ENCODE results near the gene TBC1D22A.

The TBC1D22A gene

GRCh38 chr22:46947516-46948257 lies 185.2 kb downstream of the TBC1D22A start:
- Histone ChIP-seq H3K36me3 (ENCODE audit: insufficient read depth, low read length) (no peaks in the 10 kb centered on the region), H3K27me3 (ENCODE audit: insufficient read depth, low read length) (no peaks in the 10 kb centered on the region), H3K9me3 (ENCODE audit: low read length) (peaks cover 2% of the 10 kb centered on the region), H3K4me3 (ENCODE audit: low read length) (no peak overlapping the region), H2AFZ (ENCODE audit: low read depth, low read length) (no peak overlapping the region), H3K4me1 (ENCODE audit: insufficient read depth, low read length) (peaks cover 20% of the 10 kb centered on the region)

GRCh38 chr22:46948411-46949144 lies 186.1 kb downstream of the TBC1D22A start:
- peaks cover 20% of the 10 kb centered on the region for H3K4me1 ChIP-seq (ENCODE audit: insufficient read depth, low read length)
- no peak overlapping the region for H2AFZ ChIP-seq (ENCODE audit: low read depth, low read length)
- H3K4me3 ChIP-seq (ENCODE audit: low read length) = no peak overlapping the region

GRCh38 chr22:46951350-46951749 lies 188.9 kb downstream of the TBC1D22A start:
- Histone ChIP-seq H3K27me3 (ENCODE audit: insufficient read depth, low read length) (no peaks in the 10 kb centered on the region), H3K4me3 (ENCODE audit: low read length) (no peak overlapping the region), H3K4me1 (ENCODE audit: insufficient read depth, low read length) (peaks cover 20% of the 10 kb centered on the region), H3K36me3 (ENCODE audit: insufficient read depth, low read length) (no peaks in the 10 kb centered on the region), H3K9me3 (ENCODE audit: low read length) (no peaks in the 10 kb centered on the region), H2AFZ (ENCODE audit: low read depth, low read length) (no peak overlapping the region)

More at GRCh38 chr22:46948411-46949144, 186.1 kb downstream of the TBC1D22A start:
- Histone ChIP-seq H3K9me3 (ENCODE audit: low read length) (peaks cover under 1% of the 10 kb centered on the region), H3K27me3 (ENCODE audit: insufficient read depth, low read length) (no peaks in the 10 kb centered on the region), H3K36me3 (ENCODE audit: insufficient read depth, low read length) (no peaks in the 10 kb centered on the region)

- Histone ChIP-seq H3K4me3 (ENCODE audit: low read length) (no peak overlapping the region), H3K4me1 (ENCODE audit: insufficient read depth, low read length) (peaks cover 17% of the 10 kb centered on the region), H3K9me3 (ENCODE audit: low read length) (no peaks in the 10 kb centered on the region), H2AFZ (ENCODE audit: low read depth, low read length) (no peak overlapping the region), H3K27me3 (ENCODE audit: insufficient read depth, low read length) (no peaks in the 10 kb centered on the region), H3K36me3 (ENCODE audit: insufficient read depth, low read length) (no peaks in the 10 kb centered on the region)
Observed at GRCh38 chr22:46951973-46952372, 189.5 kb downstream of the TBC1D22A start.

GRCh38 chr22:46953968-46954765 lies 191.7 kb downstream of the TBC1D22A start:
- Histone ChIP-seq H3K27me3 (ENCODE audit: insufficient read depth, low read length) (no peaks in the 10 kb centered on the region), H3K4me1 (ENCODE audit: insufficient read depth, low read length) (peaks cover 13% of the 10 kb centered on the region), H3K4me3 (ENCODE audit: low read length) (no peak overlapping the region), H2AFZ (ENCODE audit: low read depth, low read length) (no peak overlapping the region), H3K36me3 (ENCODE audit: insufficient read depth, low read length) (no peaks in the 10 kb centered on the region), H3K9me3 (ENCODE audit: low read length) (no peaks in the 10 kb centered on the region)

GRCh38 chr22:46954781-46955180 lies 192.3 kb downstream of the TBC1D22A start:
- H3K4me1 ChIP-seq (ENCODE audit: insufficient read depth, low read length) = peaks cover 16% of the 10 kb centered on the region
- H2AFZ ChIP-seq (ENCODE audit: low read depth, low read length) = no peak overlapping the region
- H3K9me3 ChIP-seq (ENCODE audit: low read length) = no peaks in the 10 kb centered on the region
- no peak overlapping the region for H3K4me3 ChIP-seq (ENCODE audit: low read length)
- H3K36me3 ChIP-seq (ENCODE audit: insufficient read depth, low read length) = no peaks in the 10 kb centered on the region
- H3K27me3 ChIP-seq (ENCODE audit: insufficient read depth, low read length) = no peaks in the 10 kb centered on the region

GRCh38 chr22:46956498-46957215 lies 194.2 kb downstream of the TBC1D22A start:
- no peaks in the 10 kb centered on the region for H3K27me3 ChIP-seq (ENCODE audit: insufficient read depth, low read length)
- H2AFZ ChIP-seq (ENCODE audit: low read depth, low read length) = no peak overlapping the region
- peaks cover 16% of the 10 kb centered on the region for H3K4me1 ChIP-seq (ENCODE audit: insufficient read depth, low read length)
- H3K4me3 ChIP-seq (ENCODE audit: low read length) = no peak overlapping the region
- H3K36me3 ChIP-seq (ENCODE audit: insufficient read depth, low read length) = no peaks in the 10 kb centered on the region
- no peaks in the 10 kb centered on the region for H3K9me3 ChIP-seq (ENCODE audit: low read length)

- no peaks in the 10 kb centered on the region for H3K36me3 ChIP-seq (ENCODE audit: insufficient read depth, low read length)
- H3K4me3 ChIP-seq (ENCODE audit: low read length) = no peak overlapping the region
- H2AFZ ChIP-seq (ENCODE audit: low read depth, low read length) = no peak overlapping the region
Observed at GRCh38 chr22:46957521-46957920, 195.1 kb downstream of the TBC1D22A start.

GRCh38 chr22:46958191-46958590 lies 195.7 kb downstream of the TBC1D22A start:
- Histone ChIP-seq H3K4me3 (ENCODE audit: low read length) (no peak overlapping the region), H3K36me3 (ENCODE audit: insufficient read depth, low read length) (no peaks in the 10 kb centered on the region), H3K27me3 (ENCODE audit: insufficient read depth, low read length) (no peaks in the 10 kb centered on the region), H3K9me3 (ENCODE audit: low read length) (no peaks in the 10 kb centered on the region), H3K4me1 (ENCODE audit: insufficient read depth, low read length) (peaks cover 16% of the 10 kb centered on the region), H2AFZ (ENCODE audit: low read depth, low read length) (no peak overlapping the region)

More at GRCh38 chr22:46957521-46957920, 195.1 kb downstream of the TBC1D22A start:
- Histone ChIP-seq H3K9me3 (ENCODE audit: low read length) (no peaks in the 10 kb centered on the region), H3K27me3 (ENCODE audit: insufficient read depth, low read length) (no peaks in the 10 kb centered on the region), H3K4me1 (ENCODE audit: insufficient read depth, low read length) (peaks cover 16% of the 10 kb centered on the region)

GRCh38 chr22:46958658-46959057 lies 196.2 kb downstream of the TBC1D22A start:
- H2AFZ ChIP-seq (ENCODE audit: low read depth, low read length) = no peak overlapping the region
- no peak overlapping the region for H3K4me3 ChIP-seq (ENCODE audit: low read length)
- H3K4me1 ChIP-seq (ENCODE audit: insufficient read depth, low read length) = peaks cover 16% of the 10 kb centered on the region
- H3K27me3 ChIP-seq (ENCODE audit: insufficient read depth, low read length) = no peaks in the 10 kb centered on the region
- H3K36me3 ChIP-seq (ENCODE audit: insufficient read depth, low read length) = no peaks in the 10 kb centered on the region
- no peaks in the 10 kb centered on the region for H3K9me3 ChIP-seq (ENCODE audit: low read length)

- Histone ChIP-seq H3K9me3 (ENCODE audit: low read length) (no peaks in the 10 kb centered on the region), H3K4me3 (ENCODE audit: low read length) (no peak overlapping the region), H3K36me3 (ENCODE audit: insufficient read depth, low read length) (no peaks in the 10 kb centered on the region), H3K27me3 (ENCODE audit: insufficient read depth, low read length) (no peaks in the 10 kb centered on the region), H2AFZ (ENCODE audit: low read depth, low read length) (no peak overlapping the region), H3K4me1 (ENCODE audit: insufficient read depth, low read length) (peaks cover 16% of the 10 kb centered on the region)
Observed at GRCh38 chr22:46959369-46959768, 196.9 kb downstream of the TBC1D22A start.

- H3K9me3 ChIP-seq (ENCODE audit: low read length) = no peaks in the 10 kb centered on the region
- H3K4me1 ChIP-seq (ENCODE audit: insufficient read depth, low read length) = peaks cover 16% of the 10 kb centered on the region
- no peaks in the 10 kb centered on the region for H3K36me3 ChIP-seq (ENCODE audit: insufficient read depth, low read length)
- H3K27me3 ChIP-seq (ENCODE audit: insufficient read depth, low read length) = no peaks in the 10 kb centered on the region
- no peak overlapping the region for H3K4me3 ChIP-seq (ENCODE audit: low read length)
- no peak overlapping the region for H2AFZ ChIP-seq (ENCODE audit: low read depth, low read length)
Observed at GRCh38 chr22:46961591-46962295, 199.3 kb downstream of the TBC1D22A start.
